ENCODE data around the gene DIPK2A.

DIPK2A gene

GRCh38 chr3:143975554-143976152 lies 4.0 kb downstream of the DIPK2A start:
- Histone ChIP-seq H3K4me1 (ENCODE audit: control insufficient read depth, insufficient read depth, low read length) (peaks cover 51% of the 10 kb centered on the region), H3K9ac (ENCODE audit: low read depth, low read length) (no peak overlapping the region), H3K27me3 (ENCODE audit: control insufficient read depth, insufficient read depth, low read length) (no peaks in the 10 kb centered on the region), H3K36me3 (ENCODE audit: control insufficient read depth, insufficient read depth, low read length) (no peaks in the 10 kb centered on the region), H3K4me3 (ENCODE audit: low read depth, low read length) (peak overlapping the region; percentile 86), H3K27ac (ENCODE audit: low read depth, low read length) (no peak overlapping the region), H3K9me3 (ENCODE audit: control insufficient read depth, insufficient read depth, low read length) (no peaks in the 10 kb centered on the region)

DNA sequence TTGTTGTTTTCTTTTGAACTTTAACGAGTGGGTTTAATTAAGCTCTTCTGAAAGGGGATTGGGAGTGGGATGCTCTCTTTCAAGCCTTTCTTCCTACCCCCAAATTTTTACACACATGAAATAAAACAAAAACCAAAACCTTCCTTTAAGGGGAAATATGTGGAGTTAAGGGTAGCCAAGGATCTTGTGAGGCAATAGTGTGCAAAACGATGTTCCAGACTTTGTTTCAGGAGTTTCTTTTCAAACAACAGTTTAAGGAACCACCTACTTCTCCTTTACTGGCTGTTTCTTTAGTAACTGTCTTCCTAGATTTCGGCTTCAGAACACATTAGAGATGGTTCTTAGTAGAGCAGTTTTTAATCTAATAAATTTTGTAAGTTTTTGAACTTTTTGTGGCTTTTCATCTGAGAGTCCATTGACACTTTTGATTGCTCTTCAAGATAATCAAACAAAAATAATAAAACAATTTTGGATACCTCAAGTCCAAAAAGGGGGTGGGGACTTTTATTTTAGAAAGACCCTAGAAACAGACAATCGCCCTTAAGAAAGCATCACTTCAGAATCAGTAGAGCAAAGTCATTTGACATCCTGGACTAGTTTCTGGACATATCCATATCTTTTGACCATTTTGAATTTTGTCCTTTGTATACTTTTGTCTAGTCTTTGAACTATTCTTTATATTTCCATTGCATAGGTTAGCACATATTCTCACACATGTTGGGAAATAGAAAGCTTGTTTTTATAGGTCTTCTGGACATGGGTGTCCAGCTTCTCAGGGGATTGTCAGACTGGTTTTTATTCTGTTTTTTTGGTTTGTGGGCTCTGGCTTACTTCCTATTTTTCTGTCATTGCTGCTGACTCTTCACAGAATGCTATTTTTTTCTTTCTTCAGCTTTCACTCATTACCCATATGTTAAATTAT lies 6.0 kb downstream of the DIPK2A start:
- Histone ChIP-seq H3K9me3 (ENCODE audit: control insufficient read depth, insufficient read depth, low read length) (no peaks in the 10 kb centered on the region), H3K4me3 (ENCODE audit: low read depth, low read length) (no peak overlapping the region), H3K4me1 (ENCODE audit: control insufficient read depth, insufficient read depth, low read length) (peaks cover 54% of the 10 kb centered on the region), H3K9ac (ENCODE audit: low read depth, low read length) (no peak overlapping the region), H3K27me3 (ENCODE audit: control insufficient read depth, insufficient read depth, low read length) (no peaks in the 10 kb centered on the region), H3K36me3 (ENCODE audit: control insufficient read depth, insufficient read depth, low read length) (0 out of 2 replicates have a peak, but pooled peaks cover 2% of the 10 kb centered on the region), H3K27ac (ENCODE audit: low read depth, low read length) (no peak overlapping the region)

GRCh38 chr3:143978263-143978631 lies 6.6 kb downstream of the DIPK2A start:
- Histone ChIP-seq H3K9ac (ENCODE audit: low read depth, low read length) (no peak overlapping the region), H3K36me3 (ENCODE audit: control insufficient read depth, insufficient read depth, low read length) (peaks cover 4% of the 10 kb centered on the region; the same call in 1 of the 2 replicates), H3K27ac (ENCODE audit: low read depth, low read length) (no peak overlapping the region), H3K4me1 (ENCODE audit: control insufficient read depth, insufficient read depth, low read length) (peaks cover 54% of the 10 kb centered on the region), H3K4me3 (ENCODE audit: low read depth, low read length) (no peak overlapping the region), H3K9me3 (ENCODE audit: control insufficient read depth, insufficient read depth, low read length) (no peaks in the 10 kb centered on the region), H3K27me3 (ENCODE audit: control insufficient read depth, insufficient read depth, low read length) (no peaks in the 10 kb centered on the region)

DNA sequence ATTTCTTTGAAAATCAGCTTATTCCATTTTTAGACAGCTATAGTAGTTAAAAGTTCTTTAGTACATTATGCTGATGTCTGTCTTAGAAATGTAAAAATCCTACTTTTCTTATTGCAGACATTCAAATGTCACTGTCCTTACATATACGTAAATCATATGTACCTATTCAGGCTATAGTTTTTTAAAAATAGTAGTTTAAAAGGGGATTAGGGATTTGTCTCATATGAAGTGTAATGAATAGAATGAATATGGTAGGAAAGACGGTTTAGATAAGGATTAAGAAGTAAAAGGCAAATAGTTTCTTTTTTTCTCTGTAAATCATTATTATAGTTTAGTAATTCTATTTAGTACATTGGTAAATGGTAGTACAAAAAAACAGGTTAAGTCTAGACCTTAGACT lies 7.4 kb downstream of the DIPK2A start:
- Histone ChIP-seq H3K36me3 (ENCODE audit: control insufficient read depth, insufficient read depth, low read length) (peaks cover 4% of the 10 kb centered on the region; the same call in 1 of the 2 replicates), H3K9me3 (ENCODE audit: control insufficient read depth, insufficient read depth, low read length) (no peaks in the 10 kb centered on the region), H3K27ac (ENCODE audit: low read depth, low read length) (no peak overlapping the region), H3K4me1 (ENCODE audit: control insufficient read depth, insufficient read depth, low read length) (peaks cover 54% of the 10 kb centered on the region), H3K9ac (ENCODE audit: low read depth, low read length) (no peak overlapping the region), H3K4me3 (ENCODE audit: low read depth, low read length) (no peak overlapping the region), H3K27me3 (ENCODE audit: control insufficient read depth, insufficient read depth, low read length) (no peaks in the 10 kb centered on the region)

DNA sequence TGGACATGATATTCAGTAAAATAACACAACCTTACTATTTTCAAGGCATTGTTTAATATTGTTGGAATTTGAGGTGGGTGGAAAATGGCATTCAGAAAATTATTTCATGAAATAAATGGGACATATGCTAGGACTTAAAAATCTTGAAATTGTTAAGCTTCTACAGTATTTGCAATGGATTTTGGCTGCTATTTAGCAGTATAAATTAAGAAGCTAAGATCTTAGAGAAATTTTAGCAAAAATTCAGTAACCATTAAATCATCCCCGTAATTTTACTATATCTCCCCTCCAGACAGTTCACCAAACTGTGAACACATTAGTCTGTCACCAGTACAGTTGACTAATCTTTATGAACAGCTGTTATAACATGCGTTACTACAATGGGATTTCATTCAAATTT lies 8.2 kb downstream of the DIPK2A start:
- Histone ChIP-seq H3K27ac (ENCODE audit: low read depth, low read length) (no peak overlapping the region), H3K9me3 (ENCODE audit: control insufficient read depth, insufficient read depth, low read length) (no peaks in the 10 kb centered on the region), H3K27me3 (ENCODE audit: control insufficient read depth, insufficient read depth, low read length) (no peaks in the 10 kb centered on the region), H3K4me1 (ENCODE audit: control insufficient read depth, insufficient read depth, low read length) (peaks cover 47% of the 10 kb centered on the region), H3K4me3 (ENCODE audit: low read depth, low read length) (no peak overlapping the region), H3K9ac (ENCODE audit: low read depth, low read length) (no peak overlapping the region), H3K36me3 (ENCODE audit: control insufficient read depth, insufficient read depth, low read length) (peaks cover 4% of the 10 kb centered on the region; the same call in 1 of the 2 replicates)

DNA sequence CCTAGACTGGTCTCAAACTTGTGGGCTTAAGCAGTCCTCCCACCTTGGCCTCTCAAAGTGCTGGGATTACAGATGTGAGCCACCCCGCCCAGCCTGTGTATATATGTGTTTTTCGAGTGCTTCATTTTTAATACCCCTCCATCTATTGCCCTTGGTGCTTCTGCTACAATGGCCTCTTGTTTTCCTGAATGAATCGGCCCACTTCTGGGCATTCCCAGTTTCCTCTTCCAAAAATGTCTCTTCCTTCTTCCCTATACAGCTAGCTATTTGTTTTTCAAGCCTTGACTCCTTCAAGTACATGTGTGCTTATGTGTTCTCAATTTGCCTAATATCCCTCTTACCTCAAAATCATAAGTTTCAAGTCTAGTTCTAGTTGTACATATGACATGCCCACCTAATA lies 16.7 kb downstream of the DIPK2A start:
- Histone ChIP-seq H3K36me3 (ENCODE audit: control insufficient read depth, insufficient read depth, low read length) (peaks cover 41% of the 10 kb centered on the region), H3K9me3 (ENCODE audit: control insufficient read depth, insufficient read depth, low read length) (no peaks in the 10 kb centered on the region), H3K4me3 (ENCODE audit: low read depth, low read length) (no peak overlapping the region)

DNA sequence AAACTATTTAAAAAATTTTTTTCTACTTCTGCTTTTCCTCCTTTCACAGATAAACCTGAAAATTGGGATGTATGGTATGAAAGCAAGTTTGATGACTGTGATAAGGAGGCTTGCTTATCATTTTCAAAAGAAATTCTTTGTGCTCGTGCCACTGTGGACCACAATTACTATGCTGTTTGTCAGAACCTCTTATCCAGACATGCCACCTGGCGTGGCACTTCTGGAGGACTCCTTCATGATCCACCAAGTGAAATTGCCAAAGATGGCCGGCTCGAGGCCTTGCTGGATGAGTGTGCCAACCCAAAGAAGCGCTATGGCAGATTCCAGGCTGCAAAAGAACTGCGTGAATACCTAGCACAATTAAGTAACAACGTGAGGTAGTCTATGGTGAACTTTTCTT lies 17.8 kb downstream of the DIPK2A start:
- Histone ChIP-seq H3K27ac (ENCODE audit: low read depth, low read length) (no peak overlapping the region), H3K27me3 (ENCODE audit: control insufficient read depth, insufficient read depth, low read length) (no peaks in the 10 kb centered on the region), H3K9me3 (ENCODE audit: control insufficient read depth, insufficient read depth, low read length) (no peaks in the 10 kb centered on the region), H3K9ac (ENCODE audit: low read depth, low read length) (no peak overlapping the region), H3K4me3 (ENCODE audit: low read depth, low read length) (no peak overlapping the region), H3K36me3 (ENCODE audit: control insufficient read depth, insufficient read depth, low read length) (peaks cover 45% of the 10 kb centered on the region), H3K4me1 (ENCODE audit: control insufficient read depth, insufficient read depth, low read length) (no peaks in the 10 kb centered on the region)

More for the DNA sequence above, 16.7 kb downstream of the DIPK2A start:
- H3K27ac ChIP-seq (ENCODE audit: low read depth, low read length) = no peak overlapping the region
- no peak overlapping the region for H3K9ac ChIP-seq (ENCODE audit: low read depth, low read length)
- no peaks in the 10 kb centered on the region for H3K27me3 ChIP-seq (ENCODE audit: control insufficient read depth, insufficient read depth, low read length)
- H3K4me1 ChIP-seq (ENCODE audit: control insufficient read depth, insufficient read depth, low read length) = no peaks in the 10 kb centered on the region

GRCh38 chr3:143991713-143992112 lies 20.1 kb downstream of the DIPK2A start:
- H3K27ac ChIP-seq (ENCODE audit: low read depth, low read length) = no peak overlapping the region
- H3K27me3 ChIP-seq (ENCODE audit: control insufficient read depth, insufficient read depth, low read length) = no peaks in the 10 kb centered on the region
- peaks cover 35% of the 10 kb centered on the region for H3K36me3 ChIP-seq (ENCODE audit: control insufficient read depth, insufficient read depth, low read length)
- H3K9ac ChIP-seq (ENCODE audit: low read depth, low read length) = no peak overlapping the region
- no peaks in the 10 kb centered on the region for H3K4me1 ChIP-seq (ENCODE audit: control insufficient read depth, insufficient read depth, low read length)
- H3K4me3 ChIP-seq (ENCODE audit: low read depth, low read length) = no peak overlapping the region
- no peaks in the 10 kb centered on the region for H3K9me3 ChIP-seq (ENCODE audit: control insufficient read depth, insufficient read depth, low read length)

DNA sequence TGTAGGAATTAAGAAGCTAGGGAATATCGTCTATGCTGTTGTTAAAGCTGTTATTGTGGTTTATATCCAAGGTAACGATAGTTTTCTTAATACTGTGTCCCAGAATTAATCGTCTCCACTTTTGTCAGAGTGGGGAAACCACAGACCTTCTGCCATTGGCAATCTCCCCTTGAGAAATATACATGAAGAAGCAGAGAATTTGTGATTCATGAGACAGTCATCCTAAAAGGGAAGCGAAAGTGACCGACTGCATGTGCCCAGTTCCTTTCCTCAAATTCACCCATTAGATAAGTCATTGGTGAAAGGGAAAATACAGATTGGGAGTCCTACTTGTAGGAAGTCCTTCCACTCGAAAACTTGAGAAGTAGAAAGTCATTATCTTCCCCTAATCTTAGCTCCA lies 26.6 kb downstream of the DIPK2A start:
- peaks cover 4% of the 10 kb centered on the region; the same call in 1 of the 2 replicates for H3K36me3 ChIP-seq (ENCODE audit: control insufficient read depth, insufficient read depth, low read length)
- H3K9ac ChIP-seq (ENCODE audit: low read depth, low read length) = no peak overlapping the region
- no peaks in the 10 kb centered on the region for H3K4me1 ChIP-seq (ENCODE audit: control insufficient read depth, insufficient read depth, low read length)
- no peaks in the 10 kb centered on the region for H3K9me3 ChIP-seq (ENCODE audit: control insufficient read depth, insufficient read depth, low read length)
- no peak overlapping the region for H3K4me3 ChIP-seq (ENCODE audit: low read depth, low read length)
- no peaks in the 10 kb centered on the region for H3K27me3 ChIP-seq (ENCODE audit: control insufficient read depth, insufficient read depth, low read length)
- no peak overlapping the region for H3K27ac ChIP-seq (ENCODE audit: low read depth, low read length)

DNA sequence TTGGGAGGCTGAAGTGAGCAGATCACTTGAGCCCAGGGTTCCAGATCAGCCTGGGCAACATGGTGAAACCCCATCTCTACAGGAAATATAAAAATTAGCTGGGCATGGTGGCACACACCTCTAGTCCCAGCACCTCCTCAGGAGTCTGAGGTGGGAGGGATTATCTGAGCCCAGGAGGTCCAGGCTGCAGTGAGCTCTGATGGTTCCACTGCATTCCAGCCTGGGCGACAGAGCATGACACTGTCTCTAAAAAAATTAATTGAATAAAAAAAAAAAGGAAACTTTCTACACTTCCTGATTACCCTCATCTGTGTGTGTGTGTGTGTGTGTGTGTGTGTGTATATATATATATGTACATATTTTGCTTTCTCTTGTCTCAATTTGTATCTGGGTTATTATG lies 31.4 kb downstream of the DIPK2A start:
- no peak overlapping the region for H3K27ac ChIP-seq (ENCODE audit: low read depth, low read length)
- H3K27me3 ChIP-seq (ENCODE audit: control insufficient read depth, insufficient read depth, low read length) = no peaks in the 10 kb centered on the region
- no peak overlapping the region for H3K9ac ChIP-seq (ENCODE audit: low read depth, low read length)
- H3K4me3 ChIP-seq (ENCODE audit: low read depth, low read length) = no peak overlapping the region
- H3K36me3 ChIP-seq (ENCODE audit: control insufficient read depth, insufficient read depth, low read length) = no peaks in the 10 kb centered on the region
- H3K4me1 ChIP-seq (ENCODE audit: control insufficient read depth, insufficient read depth, low read length) = no peaks in the 10 kb centered on the region
- no peaks in the 10 kb centered on the region for H3K9me3 ChIP-seq (ENCODE audit: control insufficient read depth, insufficient read depth, low read length)

- H3K4me3 ChIP-seq (ENCODE audit: low read depth, low read length) = no peak overlapping the region
- H3K4me1 ChIP-seq (ENCODE audit: control insufficient read depth, insufficient read depth, low read length) = no peaks in the 10 kb centered on the region
Measured at GRCh38 chr3:144010371-144010770, 38.7 kb downstream of the DIPK2A start.

More at GRCh38 chr3:144010371-144010770, 38.7 kb downstream of the DIPK2A start:
- Histone ChIP-seq H3K9me3 (ENCODE audit: control insufficient read depth, insufficient read depth, low read length) (no peaks in the 10 kb centered on the region), H3K27me3 (ENCODE audit: control insufficient read depth, insufficient read depth, low read length) (no peaks in the 10 kb centered on the region), H3K36me3 (ENCODE audit: control insufficient read depth, insufficient read depth, low read length) (no peaks in the 10 kb centered on the region), H3K27ac (ENCODE audit: low read depth, low read length) (no peak overlapping the region), H3K9ac (ENCODE audit: low read depth, low read length) (no peak overlapping the region)
